HG02798 (cell line): Measurements from ENCODE around the gene BSN.

Source experiments
- ATAC-seq: cut with Tn5 transposase; IDR thresholded peaks from one replicate; pipeline ENCODE4 v1.9.1; 2021; ENCODE audit warnings: mild to moderate bottlenecking; ENCODE audit not compliant: unreplicated experiment, poor library complexity

BSN gene

GRCh38 chr3:49626101-49626581 lies 71.9 kb downstream of the BSN start:
- ATAC-seq: no peak

GRCh38 chr3:49626796-49627195 lies 72.5 kb downstream of the BSN start:
- ATAC-seq: no peak

- no peak for ATAC-seq
These were observed 73.4 kb downstream of the BSN start for GRCh38 chr3:49627634-49628033.

- ATAC-seq: no peak
These were observed 74.0 kb downstream of the BSN start for GRCh38 chr3:49628249-49628648.

GRCh38 chr3:49629451-49629850 lies 75.2 kb downstream of the BSN start:
- ATAC-seq: no peak

- ATAC-seq: no peak
These were observed 75.6 kb downstream of the BSN start for GRCh38 chr3:49629866-49630265.

- no peak for ATAC-seq
These were observed 76.5 kb downstream of the BSN start for GRCh38 chr3:49630784-49631183.

- ATAC-seq: no peak
These were observed 80.5 kb downstream of the BSN start for GRCh38 chr3:49634736-49635135.

- ATAC-seq: no peak
These were observed 82.8 kb downstream of the BSN start for GRCh38 chr3:49636883-49637609.

GRCh38 chr3:49638445-49638844 lies 84.2 kb downstream of the BSN start:
- no peak for ATAC-seq

- ATAC-seq: no peak
These were observed 85.3 kb downstream of the BSN start for GRCh38 chr3:49639551-49639950.

- no peak for ATAC-seq
These were observed 87.0 kb downstream of the BSN start for GRCh38 chr3:49641292-49641691.

GRCh38 chr3:49641921-49642707 lies 87.8 kb downstream of the BSN start:
- no peak for ATAC-seq

- ATAC-seq: no peak
These were observed 88.5 kb downstream of the BSN start for GRCh38 chr3:49642708-49643145.

- no peak for ATAC-seq
These were observed 90.4 kb downstream of the BSN start for GRCh38 chr3:49644684-49645083.

GRCh38 chr3:49646236-49646635 lies 92.0 kb downstream of the BSN start:
- ATAC-seq: no peak

GRCh38 chr3:49647741-49648140 lies 93.5 kb downstream of the BSN start:
- ATAC-seq: no peak

- ATAC-seq: no peak
These were observed 94.2 kb downstream of the BSN start for GRCh38 chr3:49648354-49649019.

- ATAC-seq: no peak
These were observed 95.3 kb downstream of the BSN start for GRCh38 chr3:49649576-49649975.

- no peak for ATAC-seq
These were observed 95.9 kb downstream of the BSN start for GRCh38 chr3:49650177-49650576.

GRCh38 chr3:49650637-49651036 lies 96.4 kb downstream of the BSN start:
- ATAC-seq: no peak
